SH-SY5Y (cell line): Measurements from ENCODE around the gene MED27.

Experiments
- GATA2 ChIP-seq: IDR thresholded peaks from 2 replicates; pipeline ENCODE4 v1.6.1; 2011; ENCODE audit warnings: mild to moderate bottlenecking, low read depth, low read length
- GATA3 ChIP-seq: IDR thresholded peaks from 2 replicates; pipeline ENCODE4 v1.6.1; 2011; ENCODE audit warnings: low read depth, mild to moderate bottlenecking, low read length, moderate library complexity

- no peak for TF ChIP-seq GATA2
- no peak for TF ChIP-seq GATA3
Measured at GRCh38 chr9:132003319-132003704, 76.4 kb downstream of the MED27 start.
